ENCODE measurements around the gene MPEG1.

DNA sequence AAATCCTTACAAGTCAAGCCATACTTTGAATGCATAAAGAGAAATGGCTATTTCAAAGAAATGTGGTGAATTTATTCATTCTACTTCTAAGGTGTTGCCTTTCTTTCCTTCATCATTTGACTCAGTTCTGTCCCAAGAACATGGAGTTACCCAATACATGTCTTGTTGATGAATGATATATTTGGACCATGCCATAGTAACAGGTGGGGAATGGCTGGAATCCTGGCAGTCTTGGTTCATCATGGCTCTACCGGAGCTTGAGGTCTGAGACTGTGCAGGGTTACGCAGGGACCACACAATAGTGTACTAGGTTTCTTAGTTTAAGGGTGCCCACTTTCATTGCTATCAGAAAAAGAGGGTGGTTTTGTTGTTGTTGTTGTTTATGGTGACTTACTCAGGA is 40.3 kb upstream of the MPEG1 start:
- TF ChIP-seq, protein P1, sequence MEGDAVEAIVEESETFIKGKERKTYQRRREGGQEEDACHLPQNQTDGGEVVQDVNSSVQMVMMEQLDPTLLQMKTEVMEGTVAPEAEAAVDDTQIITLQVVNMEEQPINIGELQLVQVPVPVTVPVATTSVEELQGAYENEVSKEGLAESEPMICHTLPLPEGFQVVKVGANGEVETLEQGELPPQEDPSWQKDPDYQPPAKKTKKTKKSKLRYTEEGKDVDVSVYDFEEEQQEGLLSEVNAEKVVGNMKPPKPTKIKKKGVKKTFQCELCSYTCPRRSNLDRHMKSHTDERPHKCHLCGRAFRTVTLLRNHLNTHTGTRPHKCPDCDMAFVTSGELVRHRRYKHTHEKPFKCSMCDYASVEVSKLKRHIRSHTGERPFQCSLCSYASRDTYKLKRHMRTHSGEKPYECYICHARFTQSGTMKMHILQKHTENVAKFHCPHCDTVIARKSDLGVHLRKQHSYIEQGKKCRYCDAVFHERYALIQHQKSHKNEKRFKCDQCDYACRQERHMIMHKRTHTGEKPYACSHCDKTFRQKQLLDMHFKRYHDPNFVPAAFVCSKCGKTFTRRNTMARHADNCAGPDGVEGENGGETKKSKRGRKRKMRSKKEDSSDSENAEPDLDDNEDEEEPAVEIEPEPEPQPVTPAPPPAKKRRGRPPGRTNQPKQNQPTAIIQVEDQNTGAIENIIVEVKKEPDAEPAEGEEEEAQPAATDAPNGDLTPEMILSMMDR (IDR thresholded peaks at IDR 0.05), result no peak
- no peak for TF ChIP-seq POLR2AphosphoS5 (IDR thresholded peaks at IDR 0.05)
- TF ChIP-seq EP300 (IDR thresholded peaks at IDR 0.05), result no peak
